ENCODE data around the gene ABLIM2.

ABLIM2 gene

GRCh38 chr4:8169763-8170162 is 11.2 kb upstream of the ABLIM2 start:
- TF ChIP-seq CTCF (IDR thresholded peaks at IDR 0.05) = no peak

- TF ChIP-seq CTCF (IDR thresholded peaks at IDR 0.05) = no peak
These were observed 10.4 kb upstream of the ABLIM2 start for GRCh38 chr4:8168832-8169598.

GRCh38 chr4:8168232-8168631 is 9.6 kb upstream of the ABLIM2 start:
- TF ChIP-seq CTCF (IDR thresholded peaks at IDR 0.05) = peak; percentile 48

- no peak for TF ChIP-seq CTCF (IDR thresholded peaks at IDR 0.05)
These were observed 9.2 kb upstream of the ABLIM2 start for GRCh38 chr4:8167815-8168214.

- no peak for TF ChIP-seq CTCF (IDR thresholded peaks at IDR 0.05)
These were observed 8.7 kb upstream of the ABLIM2 start for GRCh38 chr4:8167291-8167690.

- no peak for TF ChIP-seq CTCF (IDR thresholded peaks at IDR 0.05)
These were observed 6.8 kb upstream of the ABLIM2 start for GRCh38 chr4:8165374-8165896.

GRCh38 chr4:8164687-8165086 is 6.1 kb upstream of the ABLIM2 start:
- no peak for TF ChIP-seq CTCF (IDR thresholded peaks at IDR 0.05)
